HCT116 (cell line): ENCODE measurements around the gene LAMTOR4.

ENCODE experiments used
- EZH2 ChIP-seq: fragments of 200-600 bp; sonication (generic); IDR thresholded peaks from 2 replicates; pipeline ENCODE4 v1.6.1; 2017; ENCODE audit warnings: antibody characterized with exemption, mixed run types
- EZH2phosphoT487 ChIP-seq: fragments of 200-600 bp; IDR thresholded peaks from 2 replicates; pipeline ENCODE4 v1.6.1; 2018; ENCODE audit warnings: antibody characterized with exemption, borderline replicate concordance
- JUND ChIP-seq: IDR thresholded peaks from 2 replicates; pipeline ENCODE4 v1.6.1; 2012
- POLR2A ChIP-seq: IDR thresholded peaks from 2 replicates; pipeline ENCODE4 v1.7.0; 2011; ENCODE audit warnings: borderline replicate concordance; ENCODE audit not compliant: insufficient read depth, insufficient read length; ENCODE audit errors: extremely low read depth
- POLR2AphosphoS5 ChIP-seq: IDR thresholded peaks from 2 replicates; pipeline ENCODE4 v1.6.1; 2011; ENCODE audit warnings: mild to moderate bottlenecking, low read depth, low read length, moderate library complexity
- RAD21 ChIP-seq: IDR thresholded peaks from 2 replicates; pipeline ENCODE4 v1.6.1; 2012; ENCODE audit warnings: low read depth, mild to moderate bottlenecking
- REST ChIP-seq: IDR thresholded peaks from 2 replicates; pipeline ENCODE4 v1.6.1; 2012; ENCODE audit warnings: low read depth
- SP1 ChIP-seq: IDR thresholded peaks from 2 replicates; pipeline ENCODE4 v1.6.1; 2012; ENCODE audit warnings: low read depth
- TCF7L2 ChIP-seq: IDR thresholded peaks from 2 replicates; pipeline ENCODE4 v1.7.0; 2011; ENCODE audit warnings: borderline replicate concordance, inconsistent platforms; ENCODE audit not compliant: insufficient read depth, insufficient read length; ENCODE audit errors: extremely low read depth
- ZNF274 ChIP-seq: fragments of 200-500 bp; sonication (Bioruptor generic); IDR thresholded peaks from 2 replicates; pipeline ENCODE4 v1.6.1; 2014; ENCODE audit warnings: mild to moderate bottlenecking, low read depth, low read length, inconsistent platforms
- TF ChIP-seq, protein P1 (sequence below), 3 experiments: fragments of 200-600 bp in 1 of 3; sonication (generic) in 1 of 3; IDR thresholded peaks in 2 of 3; conservative IDR thresholded peaks in 1 of 3; 2 replicates each; pipeline ENCODE4 v1.5.1; 2012 to 2017; ENCODE audit warnings: low read depth in 2 of 3, low read length in 2 of 3, antibody characterized with exemption in 1 of 3, borderline replicate concordance in 1 of 3, control low read depth in 1 of 3, mild to moderate bottlenecking in 1 of 3, mixed read lengths in 1 of 3, mixed run types in 1 of 3, moderate library complexity in 1 of 3; ENCODE audit not compliant: insufficient read depth in 1 of 3
- TF ChIP-seq, protein P2 (sequence below): IDR thresholded peaks from 2 replicates; pipeline ENCODE4 v1.6.1; 2012
- TF ChIP-seq, protein P3 (sequence below): IDR thresholded peaks from 2 replicates; pipeline ENCODE4 v1.6.1; 2011; ENCODE audit warnings: mild to moderate bottlenecking, low read length, moderate library complexity; ENCODE audit not compliant: insufficient replicate concordance; ENCODE audit errors: extremely low read depth

- TF ChIP-seq, protein P1, sequence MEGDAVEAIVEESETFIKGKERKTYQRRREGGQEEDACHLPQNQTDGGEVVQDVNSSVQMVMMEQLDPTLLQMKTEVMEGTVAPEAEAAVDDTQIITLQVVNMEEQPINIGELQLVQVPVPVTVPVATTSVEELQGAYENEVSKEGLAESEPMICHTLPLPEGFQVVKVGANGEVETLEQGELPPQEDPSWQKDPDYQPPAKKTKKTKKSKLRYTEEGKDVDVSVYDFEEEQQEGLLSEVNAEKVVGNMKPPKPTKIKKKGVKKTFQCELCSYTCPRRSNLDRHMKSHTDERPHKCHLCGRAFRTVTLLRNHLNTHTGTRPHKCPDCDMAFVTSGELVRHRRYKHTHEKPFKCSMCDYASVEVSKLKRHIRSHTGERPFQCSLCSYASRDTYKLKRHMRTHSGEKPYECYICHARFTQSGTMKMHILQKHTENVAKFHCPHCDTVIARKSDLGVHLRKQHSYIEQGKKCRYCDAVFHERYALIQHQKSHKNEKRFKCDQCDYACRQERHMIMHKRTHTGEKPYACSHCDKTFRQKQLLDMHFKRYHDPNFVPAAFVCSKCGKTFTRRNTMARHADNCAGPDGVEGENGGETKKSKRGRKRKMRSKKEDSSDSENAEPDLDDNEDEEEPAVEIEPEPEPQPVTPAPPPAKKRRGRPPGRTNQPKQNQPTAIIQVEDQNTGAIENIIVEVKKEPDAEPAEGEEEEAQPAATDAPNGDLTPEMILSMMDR (IDR thresholded peaks at IDR 0.05 in 2 of 3, conservative IDR thresholded peaks at IDR 0.05 in 1 of 3; ENCODE audit: borderline replicate concordance in 1 of 3, insufficient read depth in 1 of 3, low read depth in 2 of 3, low read length in 2 of 3) = no peak
- TF ChIP-seq TCF7L2 (no peak), REST (no peak), POLR2A (no peak), EZH2 (no peak), JUND (no peak), EZH2phosphoT487 (no peak), RAD21 (no peak), SP1 (no peak), POLR2AphosphoS5 (no peak), ZNF274 (no peak)
- TF ChIP-seq, protein P2, sequence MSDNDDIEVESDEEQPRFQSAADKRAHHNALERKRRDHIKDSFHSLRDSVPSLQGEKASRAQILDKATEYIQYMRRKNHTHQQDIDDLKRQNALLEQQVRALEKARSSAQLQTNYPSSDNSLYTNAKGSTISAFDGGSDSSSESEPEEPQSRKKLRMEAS = no peak
- TF ChIP-seq, protein P3, sequence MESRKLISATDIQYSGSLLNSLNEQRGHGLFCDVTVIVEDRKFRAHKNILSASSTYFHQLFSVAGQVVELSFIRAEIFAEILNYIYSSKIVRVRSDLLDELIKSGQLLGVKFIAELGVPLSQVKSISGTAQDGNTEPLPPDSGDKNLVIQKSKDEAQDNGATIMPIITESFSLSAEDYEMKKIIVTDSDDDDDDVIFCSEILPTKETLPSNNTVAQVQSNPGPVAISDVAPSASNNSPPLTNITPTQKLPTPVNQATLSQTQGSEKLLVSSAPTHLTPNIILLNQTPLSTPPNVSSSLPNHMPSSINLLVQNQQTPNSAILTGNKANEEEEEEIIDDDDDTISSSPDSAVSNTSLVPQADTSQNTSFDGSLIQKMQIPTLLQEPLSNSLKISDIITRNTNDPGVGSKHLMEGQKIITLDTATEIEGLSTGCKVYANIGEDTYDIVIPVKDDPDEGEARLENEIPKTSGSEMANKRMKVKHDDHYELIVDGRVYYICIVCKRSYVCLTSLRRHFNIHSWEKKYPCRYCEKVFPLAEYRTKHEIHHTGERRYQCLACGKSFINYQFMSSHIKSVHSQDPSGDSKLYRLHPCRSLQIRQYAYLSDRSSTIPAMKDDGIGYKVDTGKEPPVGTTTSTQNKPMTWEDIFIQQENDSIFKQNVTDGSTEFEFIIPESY = no peak
These were observed 27.7 kb downstream of the LAMTOR4 start for GRCh38 chr7:100176096-100177044.
